Inflammatory macrophage treated with lipopolysaccharide for 1 hour (primary cell): ENCODE measurements around the gene SPATA24.
"Not testable (repeated sequence)": the region's sequence is repeated elsewhere in the genome, so short reads cannot be mapped to it uniquely, and the experiment has no call there.

Experiments
- DNase-seq, 2 donors: peaks; one replicate each; pipeline ENCODE4 v3.0.0-alpha.2; 2020 to 2022

The SPATA24 gene

DNA sequence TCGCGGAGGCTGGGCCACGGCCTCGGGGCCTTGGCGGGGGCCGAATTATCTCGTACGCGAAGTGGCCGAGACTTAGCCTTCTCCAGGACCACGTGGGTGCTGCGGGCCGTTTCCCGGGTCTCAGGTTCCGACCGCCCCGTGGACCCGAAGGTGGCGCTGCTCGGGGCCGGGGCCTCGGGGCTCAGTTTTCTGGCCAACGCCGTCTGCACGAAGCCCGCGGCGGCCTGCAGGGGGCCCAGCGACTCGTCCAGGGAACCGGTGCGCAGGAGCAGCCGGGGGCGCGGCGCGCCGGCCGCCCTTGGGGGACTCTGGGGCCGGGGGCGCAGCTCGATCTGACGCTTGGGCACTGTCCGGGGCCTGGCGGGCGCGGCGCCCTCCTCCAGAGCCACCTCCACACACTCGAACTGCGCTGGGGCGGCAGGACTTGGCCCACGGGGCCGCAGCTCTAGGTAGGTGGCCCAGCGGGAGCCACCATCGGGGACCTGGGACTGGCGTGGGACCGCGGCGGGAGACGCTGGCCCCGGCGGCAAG is 9.7 kb downstream of the SPATA24 start:
- peak in 1 of 2 donors; percentile 8 for DNase-seq

DNA sequence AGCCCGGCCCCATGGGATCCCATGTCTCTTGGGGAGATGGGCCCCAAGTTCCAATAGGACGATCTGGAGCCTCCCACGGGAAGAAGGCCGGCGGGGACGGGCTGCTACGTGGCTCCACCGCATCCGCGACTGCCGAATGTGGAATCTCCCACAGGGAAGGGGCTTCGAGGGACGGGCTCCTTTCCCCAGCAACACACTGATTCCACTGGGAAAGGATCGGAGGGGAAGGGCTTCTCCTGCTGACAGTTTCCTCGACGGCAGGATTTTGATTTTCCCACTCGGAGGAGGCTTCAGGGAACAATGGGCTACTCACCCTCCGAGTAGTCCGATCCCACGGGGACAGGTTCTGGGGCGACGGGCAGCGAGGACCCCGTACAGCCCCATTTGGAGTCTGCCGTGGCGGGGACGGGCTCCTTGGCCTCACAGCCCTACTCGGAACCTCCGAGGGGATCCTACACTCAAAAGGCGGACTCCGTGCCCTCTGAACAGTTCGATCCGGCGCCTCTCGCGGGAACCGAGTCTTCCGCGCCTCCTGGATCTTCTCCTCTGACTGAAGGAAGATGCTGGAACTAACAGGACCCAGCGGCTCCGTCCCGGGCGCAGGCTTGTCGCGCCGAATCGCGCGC is 10.3 kb downstream of the SPATA24 start:
- DNase-seq, result no peak

DNA sequence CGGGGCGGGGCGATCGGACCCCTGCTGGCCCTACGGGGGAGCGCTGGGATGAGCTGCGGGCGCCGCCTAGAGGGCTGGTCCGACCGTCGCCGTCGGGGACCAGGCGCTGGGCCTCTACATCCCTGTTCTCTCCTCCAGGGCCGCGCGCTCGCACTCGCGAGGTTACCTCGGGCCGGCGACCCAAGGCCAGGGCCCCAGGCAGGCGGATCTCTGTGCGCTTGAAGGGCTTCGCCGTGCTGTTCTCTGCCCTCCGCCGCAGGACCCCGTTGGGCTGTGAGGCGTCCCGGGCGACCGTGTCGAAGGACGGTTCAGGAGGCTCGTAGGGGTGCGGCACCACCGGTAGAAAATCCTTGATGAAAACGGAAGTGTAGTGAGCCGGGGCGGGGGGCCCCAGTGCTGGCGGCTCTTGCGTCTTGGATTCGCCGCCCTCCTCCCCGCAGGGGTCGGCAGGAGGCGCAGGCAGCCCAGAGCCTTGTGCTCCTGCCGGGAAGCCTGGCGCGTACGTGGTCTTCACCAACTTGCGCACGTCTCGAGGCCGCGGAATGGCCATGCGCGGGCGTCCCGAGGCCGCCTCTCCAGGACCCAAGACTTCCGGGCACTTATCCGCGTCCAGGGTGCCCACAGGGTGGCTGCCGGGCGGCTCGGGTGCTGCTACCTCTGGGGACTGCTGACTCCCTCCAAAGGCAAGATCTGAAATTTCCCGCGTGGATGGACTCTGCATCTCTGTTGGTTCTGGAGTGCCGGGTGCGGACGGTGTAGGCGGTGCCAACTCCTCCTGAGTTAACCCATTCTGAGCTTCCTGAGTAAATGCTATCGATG is 11.0 kb downstream of the SPATA24 start:
- peak; percentile 38 to 59 for DNase-seq

DNA sequence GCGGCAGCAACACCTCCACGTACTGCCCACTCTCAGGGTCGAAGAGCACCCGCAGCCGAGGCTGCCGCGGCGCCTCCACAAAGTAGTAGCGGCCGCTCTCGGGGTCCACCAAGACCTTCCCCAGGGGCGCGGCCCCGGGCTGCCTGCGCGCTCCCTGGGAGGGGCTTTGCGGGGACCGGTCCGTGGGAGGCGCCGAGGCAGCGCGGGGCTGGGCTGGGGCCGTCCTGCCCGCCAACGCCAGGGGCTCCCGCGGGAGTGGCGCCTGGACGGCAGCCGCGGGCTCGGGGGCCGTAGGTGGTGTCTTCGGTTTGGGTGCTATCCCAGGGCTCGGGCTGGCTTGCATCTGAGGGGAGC is 11.6 kb downstream of the SPATA24 start:
- DNase-seq, result no peak

DNA sequence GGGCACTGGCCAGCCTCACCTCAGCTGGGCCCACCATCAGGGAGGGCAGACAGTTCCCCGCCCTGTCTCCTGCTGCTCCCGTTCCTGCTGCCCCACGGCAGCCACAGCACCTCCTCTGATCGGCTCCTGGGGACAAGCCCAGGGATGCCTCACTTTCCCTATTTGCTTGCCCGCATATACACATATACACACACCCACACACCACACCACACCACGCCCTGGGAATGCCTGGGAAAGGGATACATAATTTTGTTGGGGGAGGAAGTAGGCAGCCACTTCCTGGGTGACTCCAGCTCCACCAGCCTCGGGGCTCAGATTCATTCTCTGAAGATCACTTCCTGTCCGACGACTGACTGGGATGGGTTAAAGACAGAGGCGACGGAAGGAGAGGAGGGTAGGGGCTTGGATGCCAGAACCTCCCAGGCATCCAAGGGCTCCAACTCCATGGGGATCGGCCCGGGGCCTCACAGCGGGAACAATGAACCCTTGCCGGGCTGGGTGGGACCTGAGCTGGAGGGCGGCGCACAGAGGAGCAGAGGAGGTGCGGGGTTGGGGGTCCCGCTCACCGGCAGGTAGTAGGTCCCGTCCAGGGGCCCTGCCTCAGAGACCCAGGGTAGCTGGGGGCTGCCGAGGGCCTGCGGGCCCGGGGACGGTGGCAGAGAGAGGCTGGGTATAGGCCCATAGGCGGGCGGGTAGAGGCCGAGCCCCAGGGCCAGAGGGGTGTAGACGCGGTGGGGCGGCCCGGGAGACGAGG is 12.1 kb downstream of the SPATA24 start:
- DNase-seq, result peak; percentile 45 to 54

DNA sequence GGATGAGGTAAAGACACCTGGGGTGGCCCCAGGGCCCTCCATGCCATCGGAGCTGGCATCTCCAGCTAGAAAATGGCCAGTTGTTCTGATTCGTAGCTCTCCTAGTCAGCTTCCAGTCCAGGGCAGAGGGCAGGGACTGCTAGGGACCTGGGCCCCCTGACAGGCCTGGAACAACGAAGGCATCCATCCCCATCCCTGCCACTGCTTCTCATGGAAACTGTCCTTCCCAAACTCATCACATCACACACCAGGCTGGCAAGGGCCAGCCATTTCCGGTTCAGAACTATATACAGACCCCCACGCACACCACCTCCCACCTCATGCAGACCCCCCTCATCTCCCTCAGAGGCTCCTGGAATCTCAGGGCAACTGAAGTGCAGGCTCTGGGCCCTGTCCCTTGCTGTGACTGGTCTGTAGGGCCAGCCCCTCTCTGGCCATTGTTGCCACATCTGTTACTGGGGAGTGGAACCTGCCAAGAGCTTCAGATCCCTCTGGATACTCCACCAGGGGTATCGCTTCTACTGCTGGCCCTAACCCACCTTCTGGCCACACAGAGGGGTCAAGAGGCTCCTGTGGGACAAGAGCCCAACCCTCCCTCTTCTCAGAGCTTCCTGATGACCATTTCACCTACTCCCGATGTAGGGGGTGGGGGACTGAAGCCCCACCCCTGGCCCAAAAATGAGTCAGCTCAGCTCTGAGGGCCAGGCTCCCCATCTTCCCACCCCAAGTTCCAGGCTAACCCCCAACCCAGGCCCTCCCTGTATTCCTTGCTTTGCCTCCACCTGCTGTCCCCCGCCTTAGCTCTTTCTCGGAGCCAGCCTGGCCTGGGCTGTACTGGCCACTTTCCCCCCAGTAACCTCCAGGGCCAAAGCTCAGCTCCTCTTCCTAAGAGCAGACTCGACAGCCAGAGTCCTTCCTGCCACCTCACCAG is 13.0 kb downstream of the SPATA24 start:
- no peak for DNase-seq

DNA sequence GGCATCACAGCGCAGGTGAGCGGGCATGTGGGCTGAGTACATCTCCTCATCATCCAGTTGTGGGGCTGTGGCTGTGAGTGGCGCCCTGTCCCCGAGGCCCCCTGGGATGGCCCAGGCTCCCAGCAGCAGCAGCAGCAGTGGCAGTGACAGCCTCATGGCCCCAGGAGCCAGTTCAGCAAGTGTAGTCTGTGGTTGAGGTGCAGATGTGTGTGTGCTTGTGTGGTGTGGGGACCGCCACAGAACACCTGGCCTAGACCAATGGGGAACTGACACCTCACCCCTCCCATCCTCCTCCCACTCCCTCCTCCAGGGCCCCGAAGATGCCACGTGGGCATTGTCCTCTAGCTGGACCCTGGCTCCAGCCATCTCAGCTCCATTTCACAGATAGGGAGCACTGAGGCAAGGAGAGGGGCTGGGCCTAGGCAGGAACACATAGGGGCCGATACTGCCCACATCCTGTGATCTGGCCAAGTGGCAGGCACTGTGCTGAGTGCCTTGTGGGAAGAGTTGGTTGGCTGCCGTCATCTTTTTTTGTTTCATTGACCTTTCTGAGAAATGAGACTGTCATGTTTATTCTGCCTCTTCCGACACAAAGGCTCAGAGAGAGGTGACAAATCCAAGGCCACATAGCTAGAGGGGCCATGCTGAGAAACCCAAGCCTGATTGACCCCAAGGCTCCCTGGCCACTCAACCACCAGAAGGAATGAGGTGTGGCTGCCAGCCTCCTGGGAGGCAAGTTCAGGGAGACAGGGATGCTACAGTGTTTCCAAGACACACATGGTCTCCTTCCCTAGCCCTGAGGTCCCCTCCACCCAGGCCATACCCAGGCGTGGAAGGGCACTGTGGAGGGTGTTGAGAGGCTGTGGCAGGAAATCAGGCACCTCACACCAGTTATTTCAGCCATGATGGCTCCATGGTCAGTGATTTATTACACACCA is 13.9 kb downstream of the SPATA24 start, which contains the start of gene MZB1:
Gene MZB1 (minus strand): TSS at position 213 of the 938 bp plus-strand sequence. CDS start 57 bp downstream, at position 156.
- DNase-seq, result no peak

DNA sequence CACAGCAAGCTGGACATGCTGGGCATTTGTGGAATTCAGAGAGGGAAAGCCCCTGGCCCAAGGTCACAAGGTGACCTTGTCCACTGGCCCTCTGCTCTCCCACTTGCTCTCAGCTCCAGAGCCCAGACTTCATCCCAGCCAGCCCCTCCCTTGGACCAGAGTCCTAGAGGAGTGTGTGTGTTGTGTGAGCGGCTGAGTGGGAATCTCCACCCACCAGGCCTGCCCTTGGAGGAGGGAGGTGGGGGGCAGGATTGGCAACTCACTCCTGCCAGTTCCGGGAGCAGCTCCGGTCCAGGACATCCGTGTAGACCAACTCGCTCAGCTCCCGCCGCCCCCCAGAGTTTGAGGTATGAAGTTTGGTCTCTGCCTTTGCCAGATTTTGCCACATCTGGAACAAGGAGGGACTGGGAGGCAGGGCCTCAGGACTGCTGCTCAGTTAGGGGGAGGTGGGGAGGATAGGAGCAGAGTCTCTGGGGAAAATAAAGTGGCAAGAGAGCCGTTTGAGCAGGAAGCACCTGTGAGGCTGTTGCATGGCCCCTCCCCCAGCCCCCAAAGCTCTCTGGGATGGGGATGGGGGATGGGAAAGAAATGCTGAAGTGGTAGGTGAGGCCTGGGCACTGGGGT is 15.6 kb downstream of the SPATA24 start:
- no peak for DNase-seq

DNA sequence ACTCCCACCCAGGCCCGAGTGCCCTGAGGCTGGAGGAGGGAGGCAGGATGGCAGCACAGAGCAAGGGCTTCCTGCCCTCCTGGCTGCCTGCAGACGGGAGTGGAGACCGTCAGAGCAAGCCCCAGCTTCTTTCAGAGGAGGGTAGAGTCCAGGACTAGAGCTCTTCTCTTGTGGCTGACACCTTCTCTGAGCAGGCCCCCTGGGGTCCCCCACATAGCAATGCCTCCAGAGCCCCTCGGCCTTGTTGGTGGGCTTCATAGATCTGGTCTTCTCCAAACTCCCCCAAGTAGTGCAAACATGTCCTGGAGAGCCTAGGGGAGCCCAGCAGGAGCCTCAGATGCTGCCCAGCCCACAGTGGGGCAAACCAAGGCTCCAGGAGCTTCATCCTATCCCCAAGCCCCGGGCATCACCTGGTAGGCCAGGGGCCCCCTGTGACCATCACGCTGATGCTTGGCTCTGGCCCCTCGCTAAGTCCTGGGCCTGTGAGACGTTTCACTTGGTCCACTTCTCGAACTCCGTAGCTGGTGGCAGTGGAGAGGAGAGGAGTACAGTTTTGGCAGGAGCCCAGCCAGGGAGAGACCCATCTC is 16.2 kb downstream of the SPATA24 start:
- no peak for DNase-seq

DNA sequence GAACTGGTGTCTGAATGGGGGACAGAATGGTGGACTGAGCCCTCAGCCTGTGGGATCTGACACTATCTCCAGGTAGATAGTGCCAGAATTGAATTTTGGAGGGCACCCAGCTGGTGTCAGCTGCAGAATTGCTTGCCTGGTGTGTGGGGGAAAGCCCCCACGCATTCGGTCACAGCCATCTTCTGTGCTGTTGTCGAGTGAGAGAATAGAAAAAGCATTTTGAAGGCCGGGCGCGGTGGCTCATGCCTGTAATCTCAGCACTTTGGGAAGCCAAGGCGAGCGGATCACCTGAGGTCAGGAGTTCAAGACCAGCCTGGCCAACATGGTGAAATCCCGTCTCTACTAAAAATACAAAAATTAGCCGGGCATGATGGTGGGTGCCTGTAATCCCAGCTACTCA is 16.9 kb downstream of the SPATA24 start:
- DNase-seq, result not testable (repeated sequence)

DNA sequence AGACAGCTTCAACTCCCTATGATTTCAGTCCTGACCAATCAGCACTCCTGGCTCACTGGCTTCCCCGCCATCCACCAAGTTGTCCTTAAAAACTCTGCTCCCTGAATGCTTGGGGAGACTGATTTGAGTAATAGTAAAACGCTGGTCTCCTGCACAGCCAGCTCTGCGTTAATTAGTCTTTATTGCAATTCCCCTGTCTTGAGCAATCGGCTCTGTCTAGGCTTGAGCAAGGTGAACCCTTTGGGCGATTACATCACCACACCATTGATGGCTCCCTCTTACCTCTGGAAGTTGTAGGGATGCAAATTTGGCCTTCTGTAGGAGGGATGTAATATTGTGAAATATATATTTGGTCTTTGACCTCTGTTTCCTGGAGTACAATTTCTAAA is 17.8 kb downstream of the SPATA24 start:
- DNase-seq, result peak; percentile 11 to 19

DNA sequence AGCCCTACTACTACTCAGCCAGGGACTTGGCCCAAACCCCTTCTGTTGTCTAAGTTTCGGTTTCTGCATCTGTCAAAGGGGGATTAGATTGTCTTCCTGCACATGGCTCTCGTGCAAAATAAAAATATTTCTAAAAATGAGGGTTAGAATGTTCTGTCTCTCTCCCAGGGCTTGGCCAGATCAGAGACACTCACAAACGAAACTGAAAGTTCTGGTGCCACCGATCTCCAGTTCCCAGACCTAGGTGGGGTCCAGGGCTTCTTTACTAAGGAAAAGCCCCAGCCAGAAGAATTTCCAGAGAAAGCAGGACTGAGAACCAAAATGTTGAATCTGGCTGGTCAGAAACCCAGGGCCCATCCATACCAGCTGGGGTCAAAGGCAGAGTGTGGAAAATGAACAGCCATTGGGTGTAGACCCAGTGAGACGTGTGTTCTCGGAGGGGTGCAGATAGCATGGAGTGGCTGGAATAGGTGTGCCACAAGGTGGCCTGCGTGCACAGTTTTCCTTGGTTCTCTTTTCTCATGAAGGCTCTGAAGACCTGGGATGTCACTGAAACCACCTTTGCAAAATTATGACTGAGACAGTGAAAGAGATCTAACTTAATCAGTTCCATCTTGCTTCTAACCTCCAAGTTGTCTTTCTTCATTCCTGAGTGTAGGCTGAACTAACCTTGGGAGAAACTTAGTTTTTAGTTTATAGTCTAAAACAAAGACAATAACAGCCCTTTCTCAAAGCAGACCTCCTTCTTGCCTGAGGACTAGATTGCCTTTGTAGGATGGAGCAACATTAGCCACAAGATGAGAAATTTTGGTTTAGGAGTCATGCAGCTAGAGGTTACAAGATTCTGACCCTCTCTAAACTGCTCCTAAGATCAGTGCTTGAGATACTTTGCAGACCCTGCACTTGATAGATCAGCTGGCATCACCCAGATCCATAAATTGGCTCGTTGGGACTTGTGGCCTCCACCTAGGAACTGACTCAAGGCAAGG is 18.5 kb downstream of the SPATA24 start:
- peak; percentile 20 to 43 for DNase-seq

DNA sequence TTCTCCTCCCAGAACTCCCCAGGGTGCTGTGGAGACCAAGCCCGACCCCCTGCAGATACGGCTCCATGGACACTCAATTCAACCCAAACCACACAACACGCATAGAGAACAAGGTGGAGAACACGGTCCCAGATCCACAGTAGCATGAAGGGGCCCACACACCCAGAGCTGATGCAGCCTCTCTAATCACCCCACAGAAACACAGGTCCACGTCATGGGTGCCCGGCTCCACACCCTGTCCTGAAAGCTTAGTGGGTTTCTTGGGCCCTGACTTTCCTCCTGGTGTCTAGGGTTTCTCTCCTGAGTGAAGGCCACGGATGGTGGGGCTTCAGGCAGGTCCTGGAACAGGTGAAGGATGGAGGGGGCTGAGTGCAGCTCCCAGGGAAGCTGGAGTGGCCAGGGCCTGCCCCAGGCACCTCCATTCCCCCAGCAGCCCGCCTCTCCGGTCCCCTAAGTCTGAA is 19.3 kb downstream of the SPATA24 start:
- DNase-seq, result no peak

DNA sequence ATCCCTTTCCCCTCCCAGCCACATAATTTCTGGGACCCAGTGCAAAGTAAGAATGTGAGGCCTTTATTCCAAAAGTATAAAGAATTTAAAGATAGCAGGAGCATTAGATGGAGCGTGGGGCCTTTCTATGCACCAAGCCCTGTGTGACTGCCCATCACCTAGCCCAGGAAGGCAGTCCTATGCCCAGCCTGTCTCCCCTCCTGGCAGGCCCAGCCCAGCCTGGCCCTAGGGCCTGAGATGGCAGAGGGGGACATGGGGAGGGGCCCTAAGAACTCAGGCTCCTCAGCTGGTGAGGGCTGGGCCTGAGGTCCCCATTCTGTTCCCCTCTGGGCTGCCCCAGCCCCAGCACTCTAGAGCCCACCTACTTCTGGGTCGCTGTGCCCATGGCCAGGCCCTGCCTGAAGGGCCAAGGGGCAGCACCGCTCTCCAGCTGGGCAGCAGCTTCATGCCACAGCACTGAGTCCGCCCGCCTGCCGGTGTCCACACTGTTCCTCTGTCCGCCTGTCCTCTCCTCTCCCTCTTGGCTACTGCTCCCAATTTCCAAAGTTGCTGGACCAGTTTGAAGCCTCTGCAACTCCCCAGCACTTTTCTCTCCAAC is 19.8 kb downstream of the SPATA24 start:
- no peak for DNase-seq

DNA sequence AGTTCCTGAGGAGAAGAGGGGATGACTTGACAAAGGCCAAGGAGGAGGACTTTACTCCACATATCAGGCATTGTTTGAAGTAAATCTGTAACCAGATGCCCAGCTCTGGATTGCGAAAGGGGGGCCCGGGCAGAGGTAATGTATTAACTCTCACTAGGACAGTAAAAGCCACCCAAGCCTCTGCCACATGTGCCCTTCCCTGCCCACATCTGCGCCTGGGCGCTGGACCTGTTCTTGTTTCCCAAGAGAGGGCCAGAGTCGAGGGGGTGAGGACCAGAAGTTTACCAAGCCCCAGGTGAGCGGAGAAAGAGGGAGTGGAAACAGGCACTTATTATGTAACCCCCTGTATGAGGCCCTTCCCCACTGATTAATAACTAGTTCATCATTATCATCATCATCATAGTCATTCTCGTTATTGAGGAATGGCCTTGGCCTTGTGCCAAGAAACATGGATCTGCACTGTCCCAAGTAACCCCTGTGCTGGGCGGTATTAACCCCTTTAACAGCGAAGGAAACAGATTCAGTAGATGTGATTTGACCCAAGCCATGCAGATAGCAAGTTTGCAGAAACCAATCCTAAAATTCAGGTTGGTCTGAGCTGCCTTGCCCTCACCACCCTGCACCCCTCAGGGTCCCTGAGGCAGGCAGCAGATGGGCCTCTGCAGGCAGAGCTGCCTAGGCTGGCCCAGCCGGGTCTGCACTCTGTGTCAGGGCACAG is 20.5 kb downstream of the SPATA24 start, which contains the start of gene SLC23A1:
Gene SLC23A1 (minus strand): TSS at position 23 of the 718 bp plus-strand sequence. CDS start 44 bp downstream, outside the sequence.
- no peak for DNase-seq

DNA sequence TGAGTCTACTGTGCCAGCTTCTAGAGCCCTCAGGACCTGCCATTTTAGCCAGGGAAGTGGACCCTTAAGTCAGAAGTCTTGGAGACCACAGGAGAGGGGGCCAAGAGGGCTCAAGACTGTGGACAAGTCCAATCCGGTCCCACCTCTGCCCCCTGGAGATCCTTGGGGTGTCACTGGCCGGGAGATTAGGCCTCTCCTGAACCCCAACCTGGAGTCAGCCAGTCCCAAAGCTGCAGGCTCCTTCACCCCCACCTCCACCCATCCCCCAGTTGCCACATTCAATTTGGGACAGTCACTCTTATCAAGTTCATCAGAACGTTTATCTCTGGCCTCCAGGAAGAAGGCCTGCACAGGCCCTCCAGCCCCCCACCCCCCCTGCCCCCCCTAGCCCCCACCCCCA is 21.1 kb downstream of the SPATA24 start:
- no peak for DNase-seq
